Esophagus squamous epithelium (tissue), 4 donors: ENCODE results near the gene NLE1.
"Not testable (repeated sequence)": the region's sequence is repeated elsewhere in the genome, so short reads cannot be mapped to it uniquely, and the experiment has no call there.

ENCODE experiments used
- CTCF ChIP-seq, 6 experiments: fragments of 450-650 bp in 4 of 6; fragments of 200-600 bp in 2 of 6; sonication (generic) in 2 of 6; IDR thresholded peaks; one replicate each; pipeline ENCODE4 v1.5.1; 2016 to 2019; ENCODE audit warnings: antibody characterized with exemption in 6 of 6, mild to moderate bottlenecking in 4 of 6, moderate library complexity in 4 of 6
- POLR2A ChIP-seq, 4 donors: fragments of 450-650 bp; IDR thresholded peaks; one replicate each; pipeline ENCODE4 v1.6.1; 2017; ENCODE audit warnings: antibody characterized with exemption in 4 of 4, mild to moderate bottlenecking in 4 of 4, moderate library complexity in 3 of 4

DNA sequence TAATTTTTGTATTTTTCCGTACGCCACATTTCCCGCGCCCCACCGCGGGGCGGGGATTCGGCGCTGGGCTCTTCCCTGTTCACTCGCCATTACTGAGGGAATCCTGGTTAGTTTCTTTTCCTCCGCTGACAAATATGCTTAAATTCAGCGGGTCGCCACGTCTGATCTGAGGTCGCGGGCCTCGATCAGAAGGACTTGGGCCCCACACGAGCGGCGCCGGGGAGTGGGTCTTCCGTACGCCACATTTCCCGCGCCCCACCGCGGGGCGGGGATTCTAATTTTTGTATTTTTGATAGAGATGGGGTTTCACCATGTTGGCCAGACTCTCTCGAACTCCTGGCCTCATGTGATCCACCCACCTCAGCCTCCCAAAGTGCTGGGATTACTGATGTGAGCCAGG is 9.0 kb upstream of the NLE1 start:
- not testable (repeated sequence) for TF ChIP-seq POLR2A, CTCF (IDR thresholded peaks at IDR 0.05)
